GM12878 (cell line): ENCODE data around the gene SOX2. TPM values are rescaled to one million over a fixed set of nuclear protein-coding genes. Genes with fewer than 3 reads are reported as not detected.

Experiments used
- ATAC-seq: fragments of 200-7000 bp; cut with Tn5 transposase; 3 replicates; pipeline ENCODE4 v1.9.1; 2020; ENCODE audit warnings: mild to moderate bottlenecking, moderate library complexity
- BruUV-seq: library from RNA; stranded (reverse); fragments of 400-500 nt; replicated peaks from 2 replicates; lab custom pipeline; 2021; lab: Mats Ljungman, UMichigan
- CTCF ChIA-PET: fragments of 300-600 bp; sonication (Branson Sonifier 250); formaldehyde crosslinking; extraction: SDS; loops from one replicate; lab custom pipeline; 2021; ENCODE audit warnings: inconsistent platforms; lab: Yijun Ruan, JAX
- POLR2A ChIA-PET: fragments of 350-600 bp; formaldehyde crosslinking; extraction: SDS; loops from one replicate; lab custom pipeline; 2021; ENCODE audit warnings: inconsistent platforms; lab: Charles Lee
- RAD21 ChIA-PET: fragments of 300-600 bp; sonication (Branson Sonifier 250); formaldehyde crosslinking; loops from one replicate; lab custom pipeline; 2023; ENCODE audit warnings: antibody characterized with exemption; ENCODE audit not compliant: unreplicated experiment; lab: Charles Lee
- SMC1A ChIA-PET: fragments of 300-600 bp; sonication (Branson Sonifier 250); formaldehyde crosslinking; loops from one replicate; lab custom pipeline; 2023; ENCODE audit not compliant: unreplicated experiment, uncharacterized antibody; lab: Charles Lee
- DNase-seq: peaks from one replicate; pipeline ENCODE4 v3.0.0-alpha.2; 2011; ENCODE audit warnings: low read depth, low spot score
- FAIRE-seq: peaks from 3 replicates; lab custom pipeline; 2011; peaks lifted over from hg19 to GRCh38; lab: Jason Lieb, UNC
- H2AFZ ChIP-seq: 2 replicates; pipeline ENCODE4 v1.6.0; 2011; ENCODE audit warnings: low read depth, low read length, control low read depth; ENCODE audit not compliant: control insufficient read depth
- H3K27ac ChIP-seq: 2 replicates; pipeline ENCODE4 v1.5.1; 2011; ENCODE audit warnings: control low read depth; ENCODE audit not compliant: control insufficient read depth, insufficient read depth
- H3K27me3 ChIP-seq, 2 experiments: replicated peaks in 1 of 2; 2 replicates each; pipeline versions ENCODE4 v1.6.0 to v1.6.1; 2011; ENCODE audit warnings: low read length in 1 of 2; ENCODE audit not compliant: control insufficient read depth in 2 of 2, insufficient read depth in 2 of 2
- H3K36me3 ChIP-seq, 2 experiments: 2 replicates each; pipeline ENCODE4 v1.5.1; 2011; ENCODE audit warnings: low read length in 1 of 2; ENCODE audit not compliant: control insufficient read depth in 2 of 2, insufficient read depth in 2 of 2
- H3K4me1 ChIP-seq: 2 replicates; pipeline ENCODE4 v1.6.1; 2011; ENCODE audit warnings: mild to moderate bottlenecking, low read length, moderate library complexity, mixed read lengths; ENCODE audit not compliant: control insufficient read depth, insufficient read depth
- H3K4me2 ChIP-seq: 2 replicates; pipeline ENCODE4 v1.6.0; 2011; ENCODE audit warnings: control low read depth; ENCODE audit not compliant: control insufficient read depth, insufficient read depth
- H3K4me3 ChIP-seq: fragments of 200-600 bp; sonication (generic); 2 replicates; pipeline ENCODE4 v1.5.1; 2016
- H3K79me2 ChIP-seq: 2 replicates; pipeline ENCODE4 v1.6.0; 2011; ENCODE audit warnings: low read length; ENCODE audit not compliant: control insufficient read depth, insufficient read depth
- H3K9ac ChIP-seq: 2 replicates; pipeline ENCODE4 v1.8.0; 2011; ENCODE audit warnings: low read length, control low read depth, mixed read lengths; ENCODE audit not compliant: control insufficient read depth, insufficient read depth
- H3K9me3 ChIP-seq: replicated peaks from 3 replicates; pipeline ENCODE4 v1.5.1; 2011; ENCODE audit warnings: mild to moderate bottlenecking, low read length; ENCODE audit not compliant: control insufficient read depth, insufficient read depth
- H4K20me1 ChIP-seq: 2 replicates; pipeline ENCODE4 v1.6.0; 2011; ENCODE audit not compliant: control insufficient read depth, insufficient read depth
- EGR1 ChIP-seq, 2 experiments: IDR thresholded peaks; 1 replicate in 1 of 2; 2 replicates in 1 of 2; pipeline ENCODE4 v1.6.1; 2011 to 2012; ENCODE audit warnings: low read depth in 2 of 2, low read length in 2 of 2, borderline replicate concordance in 1 of 2, mild to moderate bottlenecking in 1 of 2, moderate library complexity in 1 of 2
- EP300 ChIP-seq, 2 experiments: fragments of 150-350 bp in 1 of 2; IDR thresholded peaks; 2 replicates each; pipeline ENCODE4 v1.6.1; 2011 to 2012; ENCODE audit warnings: low read depth in 2 of 2, low read length in 2 of 2, borderline replicate concordance in 1 of 2, improper control_type of control experiment in 1 of 2, inconsistent platforms in 1 of 2; ENCODE audit not compliant: control insufficient read depth in 1 of 2
- FOS ChIP-seq: IDR thresholded peaks from 3 replicates; pipeline ENCODE4 v1.6.1; 2011; ENCODE audit warnings: borderline replicate concordance; ENCODE audit not compliant: insufficient read length; ENCODE audit errors: extremely low read depth
- MTA3 ChIP-seq: IDR thresholded peaks from 2 replicates; pipeline ENCODE4 v1.6.1; 2012; ENCODE audit warnings: low read length, inconsistent platforms, borderline replicate concordance
- NBN ChIP-seq: fragments of 450-650 bp; IDR thresholded peaks from 2 replicates; pipeline ENCODE4 v1.6.1; 2016
- NRF1 ChIP-seq: conservative IDR thresholded peaks from 2 replicates; pipeline ENCODE4 v1.6.1; 2011; ENCODE audit warnings: mild to moderate bottlenecking, low read depth, low read length, improper control_type of control experiment
- PKNOX1 ChIP-seq: fragments of 450-650 bp; IDR thresholded peaks from 2 replicates; pipeline ENCODE4 v1.6.1; 2016; ENCODE audit warnings: mild to moderate bottlenecking
- TARDBP ChIP-seq: IDR thresholded peaks from 2 replicates; pipeline ENCODE4 v1.6.1; 2016; ENCODE audit warnings: borderline replicate concordance
- WGBS: methylation state at CpG from one replicate; pipeline ENCODE4 v1.1.6; 2016; ENCODE audit warnings: low lambda C conversion rate; ENCODE audit not compliant: insufficient replicate concordance, insufficient coverage; ENCODE audit errors: missing lambda C conversion rate; 5-methylcytosine and 5-hydroxymethylcytosine counted together
- in situ Hi-C: fragments of 300-500 bp; cut with MboI; formaldehyde crosslinking; loops from 9 replicates; pipeline ENCODE4 v1.14.3; 2018; ENCODE audit warnings: mixed read lengths
- intact Hi-C: fragments of 100-400 bp; cut with micrococcal nuclease; formaldehyde crosslinking; loops from one replicate; pipeline ENCODE4 v1.14.2; 2022; ENCODE audit not compliant: unreplicated experiment
- polyA plus RNA-seq, 11 experiments: library from polyadenylated mRNA; depleted of rRNA in 4 of 11; unstranded in 6 of 11; stranded (reverse) in 5 of 11; fragments of >200 nt; fragmentation: Nextera tagmentation in 4 of 11; fragmentation: Illumina TruSeq in 1 of 11; extraction: Ambion mirVana in 4 of 11; extraction: Trizol in 1 of 11; gene quantifications; 1 replicate in 1 of 11; 2 replicates in 10 of 11; pipeline versions ENCODE4 v1.2.1 to v1.2.3, GENCODE V29; 2011 to 2016; ENCODE audit warnings: inconsistent platforms in 2 of 11, missing spikeins in 2 of 11, low read depth in 1 of 11
- total RNA-seq, 4 experiments: library from RNA; depleted of rRNA in 3 of 4; stranded (reverse); fragments of >200 nt in 3 of 4; fragmentation: Illumina TruSeq in 1 of 4; extraction: Trizol in 1 of 4; gene quantifications; 2 replicates each; pipeline versions ENCODE4 v1.2.1 to v1.2.3, GENCODE V29; 2013 to 2021
- TF ChIP-seq, protein P1 (sequence below): IDR thresholded peaks from 2 replicates; pipeline ENCODE4 v1.6.1; 2011; ENCODE audit warnings: borderline replicate concordance, low read depth, mild to moderate bottlenecking, moderate library complexity, mixed read lengths, low read length; ENCODE audit not compliant: insufficient read depth; ENCODE audit errors: extremely low read length
- TF ChIP-seq, protein P2 (sequence below): IDR thresholded peaks from 2 replicates; pipeline ENCODE4 v1.6.1; 2012; ENCODE audit warnings: low read depth, low read length, improper control_type of control experiment

The SOX2 gene
- total and polyA plus RNA-seq, 10 of the 15 experiments (the other 5 are each of a cell fraction or from before 2014, with no cell fraction given), result 0.06 to 0.10 (median 0.07) TPM; not detected in 6

DNA sequence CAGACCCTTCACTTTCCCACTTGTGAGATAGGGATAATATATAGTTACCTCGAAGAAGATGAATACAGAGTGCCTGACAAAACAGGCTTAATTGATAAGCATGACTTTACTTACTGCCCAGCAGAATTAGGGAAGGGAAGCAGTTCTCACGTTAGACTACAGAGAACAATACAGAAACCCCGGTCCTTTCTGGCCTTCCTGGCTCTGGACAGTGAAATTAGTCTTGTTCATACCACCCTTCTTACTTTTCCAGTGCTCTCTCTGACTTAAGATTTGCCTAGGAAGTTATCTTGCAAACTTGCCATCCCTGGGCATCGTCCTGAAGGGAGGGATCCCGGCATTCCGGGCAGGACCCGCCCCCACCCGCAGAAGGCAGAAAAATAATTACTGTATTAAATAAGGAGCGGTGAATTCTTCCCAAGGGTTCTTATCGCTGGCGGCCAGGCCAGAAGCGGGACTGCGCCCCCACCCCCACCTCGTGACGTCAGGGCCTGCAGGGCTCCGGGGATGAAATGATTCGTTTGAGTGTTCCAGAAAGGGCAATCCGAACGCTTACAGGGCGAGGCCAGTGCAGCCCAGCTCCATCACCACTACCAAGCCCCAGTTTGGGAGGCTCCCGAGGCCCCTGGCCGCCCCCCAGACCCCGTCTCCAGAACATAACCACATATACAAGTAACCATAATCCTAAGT, 8.4 kb downstream of the SOX2 start:
- ChIA-PET SMC1A (no interaction called here), RAD21 (no interaction called here), CTCF (no interaction called here), POLR2A (no interaction called here)
- H3K27ac ChIP-seq, result no peak overlapping the region
- H4K20me1 ChIP-seq, result no peaks in the 10 kb centered on the region
- H3K36me3 ChIP-seq, result no peaks in the 10 kb centered on the region
- H3K4me2 ChIP-seq, result no peak overlapping the region
- H2AFZ ChIP-seq, result no peak overlapping the region
- H3K9me3 ChIP-seq, result no peaks in the 10 kb centered on the region; the same call in 2 of the 3 replicates
- H3K4me1 ChIP-seq, result no peaks in the 10 kb centered on the region
- ATAC-seq (no peak), FAIRE-seq (no peak), DNase-seq (no peak)
- BruUV-seq, result no TSS peak
- WGBS, result 37% methylated on average over 23 of the region's 23 CpGs
- H3K27me3 ChIP-seq, result peaks cover 9 to 32% of the 10 kb centered on the region in 2 experiments
- TF ChIP-seq, protein P1, sequence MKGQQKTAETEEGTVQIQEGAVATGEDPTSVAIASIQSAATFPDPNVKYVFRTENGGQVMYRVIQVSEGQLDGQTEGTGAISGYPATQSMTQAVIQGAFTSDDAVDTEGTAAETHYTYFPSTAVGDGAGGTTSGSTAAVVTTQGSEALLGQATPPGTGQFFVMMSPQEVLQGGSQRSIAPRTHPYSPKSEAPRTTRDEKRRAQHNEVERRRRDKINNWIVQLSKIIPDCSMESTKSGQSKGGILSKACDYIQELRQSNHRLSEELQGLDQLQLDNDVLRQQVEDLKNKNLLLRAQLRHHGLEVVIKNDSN, result no peak
- no peak for TF ChIP-seq FOS
- intact Hi-C loops, result no loop called here
- no peak overlapping the region for H3K4me3 ChIP-seq
- in situ Hi-C loops, result no loop called here
- no peaks in the 10 kb centered on the region for H3K79me2 ChIP-seq
- no peak overlapping the region for H3K9ac ChIP-seq

DNA sequence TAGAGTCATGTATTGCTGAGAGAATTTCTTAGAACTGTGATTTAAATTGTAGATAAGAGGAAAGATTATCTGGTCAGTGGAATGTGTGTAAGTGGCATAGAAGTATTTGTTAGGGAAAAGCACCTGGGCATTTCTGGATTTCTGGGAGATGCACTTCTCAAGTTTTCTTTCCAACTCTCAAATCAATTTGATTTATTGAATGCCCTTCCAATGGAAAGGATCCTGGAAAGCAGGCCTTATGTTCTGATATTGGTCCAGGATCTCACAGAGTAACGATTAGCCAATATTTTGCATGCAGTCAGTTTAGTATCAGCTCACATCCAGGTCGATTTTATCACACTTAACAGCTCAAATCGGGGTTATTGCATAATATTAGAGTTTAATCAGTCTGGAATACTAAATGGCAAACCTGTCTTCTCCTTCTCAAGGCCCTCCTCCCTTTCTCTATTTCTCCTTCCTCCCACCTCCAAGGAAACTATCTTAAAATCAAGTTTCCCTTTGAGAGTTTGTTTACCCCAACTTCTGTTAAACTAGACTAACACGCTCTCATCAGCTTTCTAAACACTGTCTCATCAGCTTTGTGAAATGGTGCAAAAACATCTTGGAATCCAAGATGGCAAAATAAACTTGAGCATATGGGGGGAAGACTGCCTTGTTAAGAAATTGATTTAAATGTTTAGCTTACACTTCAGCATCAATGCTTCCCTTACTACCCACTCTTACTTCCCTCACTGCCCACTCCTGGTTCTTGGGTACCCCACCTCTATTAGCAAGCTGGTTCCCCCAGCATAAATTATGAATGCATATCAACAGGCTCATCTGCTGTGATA, 9.5 kb downstream of the SOX2 start:
- H3K4me2 ChIP-seq, result no peak overlapping the region
- no peaks in the 10 kb centered on the region for H3K4me1 ChIP-seq
- BruUV-seq, result no TSS peak
- no peak overlapping the region for H3K27ac ChIP-seq
- DNase-seq, result no peak
- H3K9me3 ChIP-seq, result no peaks in the 10 kb centered on the region; the same call in 2 of the 3 replicates
- no peak overlapping the region for H3K9ac ChIP-seq
- 13% methylated on average over 4 of the region's 4 CpGs for WGBS
- POLR2A ChIA-PET, result no interaction called here
- H3K36me3 ChIP-seq, result no peaks in the 10 kb centered on the region
- peaks cover 9 to 30% of the 10 kb centered on the region in 2 experiments for H3K27me3 ChIP-seq
- no peaks in the 10 kb centered on the region; the same call in 1 of the 2 replicates for H4K20me1 ChIP-seq
- no peak overlapping the region for H2AFZ ChIP-seq
- no peak for TF ChIP-seq EP300 (IDR thresholded peaks at IDR 0.05; ENCODE audit: borderline replicate concordance in 1 of 2, control insufficient read depth in 1 of 2, low read depth in 2 of 2, low read length in 2 of 2)
- TF ChIP-seq MTA3, result no peak
- no peak for TF ChIP-seq NBN
- TF ChIP-seq, protein P2, sequence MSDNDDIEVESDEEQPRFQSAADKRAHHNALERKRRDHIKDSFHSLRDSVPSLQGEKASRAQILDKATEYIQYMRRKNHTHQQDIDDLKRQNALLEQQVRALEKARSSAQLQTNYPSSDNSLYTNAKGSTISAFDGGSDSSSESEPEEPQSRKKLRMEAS, result no peak
- no peak for TF ChIP-seq PKNOX1
- no peak for TF ChIP-seq TARDBP
- no peak for TF ChIP-seq EGR1 (IDR thresholded peaks at IDR 0.05; ENCODE audit: borderline replicate concordance in 1 of 2, low read depth in 2 of 2, low read length in 2 of 2)
- no peak for TF ChIP-seq NRF1
- SMC1A ChIA-PET, result interaction anchor here (0.6 kb wide), 2 partner anchors 212 to 673 kb away, joined by 3 to 4 read pairs; no protein-coding TSS in a partner anchor
- no peak for ATAC-seq
- RAD21 ChIA-PET, result no interaction called here
- no peak for FAIRE-seq
- CTCF ChIA-PET, result interaction anchor here (0.5 to 1.4 kb wide), 2 partner anchors 19 to 1022 kb away, joined by 3 to 5 read pairs; no protein-coding TSS in a partner anchor
- in situ Hi-C loops, result no loop called here
- no peak overlapping the region for H3K4me3 ChIP-seq
- H3K79me2 ChIP-seq, result no peaks in the 10 kb centered on the region
- intact Hi-C loops, result no loop called here
